SK-N-SH (cell line): ENCODE results near the gene PDE11A. TPM values are rescaled to one million over a fixed set of nuclear protein-coding genes. Genes with fewer than 3 reads are reported as not detected.
A peak's percentile ranks its signal among the peaks of the same experiment; 100 is the strongest.

Experiments
- CTCF ChIA-PET: fragments of 300-600, 350-600 bp; formaldehyde crosslinking; extraction: SDS; loops from one replicate; lab custom pipeline; 2021; lab: Yijun Ruan, JAX
- POLR2A ChIA-PET: fragments of 350-600 bp; sonication (Branson Sonifier 250); formaldehyde crosslinking; extraction: SDS; loops from one replicate; lab custom pipeline; 2020; ENCODE audit warnings: antibody characterized with exemption, inconsistent platforms; lab: Yijun Ruan, JAX
- DNase-seq: peaks from one replicate; pipeline ENCODE4 v3.0.0; 2012
- H2AFZ ChIP-seq: fragments of 200-600 bp; sonication (generic); 2 replicates; pipeline ENCODE4 v1.8.1; 2016; ENCODE audit warnings: antibody characterized with exemption, mild to moderate bottlenecking, low read depth
- H3F3A ChIP-seq: fragments of 200-600 bp; sonication (generic); replicated peaks from 2 replicates; pipeline ENCODE3; 2016; ENCODE audit warnings: antibody characterized with exemption, mild to moderate bottlenecking; ENCODE audit not compliant: insufficient read depth
- H3K27ac ChIP-seq, 2 experiments: fragments of 200-500 bp in 1 of 2; fragments of 200-600 bp in 1 of 2; sonication (Bioruptor generic) in 1 of 2; sonication (generic), shearing (Covaris generic) in 1 of 2; 2 replicates each; pipeline versions ENCODE4 v1.5.1 to v1.6.1; 2014 to 2016; ENCODE audit warnings: low read depth in 2 of 2, inconsistent platforms in 1 of 2, low read length in 1 of 2, mild to moderate bottlenecking in 1 of 2, mixed read lengths in 1 of 2
- H3K27me3 ChIP-seq: fragments of 200-600 bp; sonication (generic), shearing (Covaris generic); 2 replicates; pipeline ENCODE4 v1.6.1; 2016; ENCODE audit warnings: mixed run types; ENCODE audit not compliant: insufficient read depth
- H3K36me3 ChIP-seq, 2 experiments: fragments of 200-500 bp in 1 of 2; fragments of 200-600 bp in 1 of 2; sonication (Bioruptor generic) in 1 of 2; sonication (generic) in 1 of 2; replicated peaks in 1 of 2; 2 replicates each; pipeline versions ENCODE3 to v1.5.1; 2014 to 2016; ENCODE audit warnings: low read length in 1 of 2, mild to moderate bottlenecking in 1 of 2; ENCODE audit not compliant: insufficient read depth in 2 of 2, control insufficient read depth in 1 of 2
- H3K4me1 ChIP-seq, 2 experiments: fragments of 200-500 bp in 1 of 2; fragments of 200-600 bp in 1 of 2; sonication (Bioruptor generic) in 1 of 2; sonication (generic), shearing (Covaris generic) in 1 of 2; 2 replicates each; pipeline versions ENCODE4 v1.5.1 to v1.6.1; 2014 to 2016; ENCODE audit warnings: low read depth in 1 of 2, low read length in 1 of 2, mixed run types in 1 of 2; ENCODE audit not compliant: insufficient read depth in 2 of 2, control insufficient read depth in 1 of 2
- H3K4me2 ChIP-seq: fragments of 200-600 bp; sonication (generic), shearing (Covaris generic); 2 replicates; pipeline ENCODE4 v1.6.1; 2017; ENCODE audit warnings: mixed run types
- H3K4me3 ChIP-seq, 2 experiments: fragments of 200-500 bp in 1 of 2; fragments of 200-600 bp in 1 of 2; sonication (Bioruptor generic) in 1 of 2; sonication (generic), shearing (Covaris generic) in 1 of 2; 2 replicates each; pipeline versions ENCODE4 v1.5.1 to v1.8.1; 2014 to 2016; ENCODE audit warnings: low read depth in 2 of 2, inconsistent platforms in 1 of 2, low read length in 1 of 2, mild to moderate bottlenecking in 1 of 2, mixed read lengths in 1 of 2, moderate library complexity in 1 of 2
- H3K79me2 ChIP-seq: fragments of 200-600 bp; sonication (generic); 2 replicates; pipeline ENCODE4 v1.8.1; 2017; ENCODE audit warnings: mild to moderate bottlenecking; ENCODE audit not compliant: insufficient read depth
- H3K9ac ChIP-seq: fragments of 200-600 bp; sonication (generic); 2 replicates; pipeline ENCODE4 v1.6.1; 2017; ENCODE audit warnings: mixed run types
- H3K9me2 ChIP-seq: fragments of 200-600 bp; sonication (generic); 2 replicates; pipeline ENCODE4 v1.6.1; 2017; ENCODE audit warnings: mixed run types
- H3K9me3 ChIP-seq: fragments of 200-600 bp; sonication (generic); 2 replicates; pipeline ENCODE4 v1.6.1; 2017; ENCODE audit warnings: mixed run types, mild to moderate bottlenecking, moderate library complexity
- H4K20me1 ChIP-seq: fragments of 200-600 bp; sonication (generic); 2 replicates; pipeline ENCODE4 v1.6.1; 2017; ENCODE audit warnings: mild to moderate bottlenecking, mixed run types; ENCODE audit not compliant: insufficient read depth
- CHD2 ChIP-seq: fragments of 150-350 bp; IDR thresholded peaks from 2 replicates; pipeline ENCODE4 v1.6.1; 2018; ENCODE audit warnings: low read length; ENCODE audit not compliant: partially characterized antibody
- CTCF ChIP-seq: fragments of 200-600 bp; sonication (generic); IDR thresholded peaks from 2 replicates; pipeline ENCODE4 v1.6.1; 2017; ENCODE audit warnings: antibody characterized with exemption, mild to moderate bottlenecking, moderate library complexity
- ELF1 ChIP-seq: IDR thresholded peaks from 2 replicates; pipeline ENCODE4 v1.4.0; 2012
- FOSL2 ChIP-seq: IDR thresholded peaks from 2 replicates; pipeline ENCODE4 v1.4.0; 2012; ENCODE audit warnings: low read depth, mild to moderate bottlenecking, moderate library complexity, borderline replicate concordance
- FOXM1 ChIP-seq: IDR thresholded peaks from 2 replicates; pipeline ENCODE4 v1.4.0; 2012; ENCODE audit warnings: low read depth, mild to moderate bottlenecking
- IRF3 ChIP-seq: fragments of 150-350 bp; IDR thresholded peaks from 2 replicates; pipeline ENCODE4 v1.6.1; 2016; ENCODE audit warnings: mild to moderate bottlenecking, low read depth, low read length
- MXI1 ChIP-seq: IDR thresholded peaks from 2 replicates; pipeline ENCODE4 v1.6.1; 2012; ENCODE audit warnings: mild to moderate bottlenecking, low read depth, low read length, improper control_type of control experiment
- NFIC ChIP-seq: IDR thresholded peaks from 2 replicates; pipeline ENCODE4 v1.4.0; 2012; ENCODE audit warnings: borderline replicate concordance
- RAD21 ChIP-seq: IDR thresholded peaks from 2 replicates; pipeline ENCODE4 v1.6.1; 2012; ENCODE audit warnings: mild to moderate bottlenecking, low read length
- REST ChIP-seq: IDR thresholded peaks from 2 replicates; pipeline ENCODE4 v1.6.1; 2012; ENCODE audit warnings: mild to moderate bottlenecking, low read depth, low read length, moderate library complexity
- RXRA ChIP-seq: IDR thresholded peaks from 2 replicates; pipeline ENCODE4 v1.4.0; 2012; ENCODE audit warnings: low read depth, mild to moderate bottlenecking, borderline replicate concordance
- SIN3A ChIP-seq: IDR thresholded peaks from 2 replicates; pipeline ENCODE4 v1.6.1; 2012; ENCODE audit warnings: low read depth, mild to moderate bottlenecking, low read length, moderate library complexity, borderline replicate concordance
- TAF1 ChIP-seq: IDR thresholded peaks from 2 replicates; pipeline ENCODE4 v1.6.1; 2012; ENCODE audit warnings: low read depth, mild to moderate bottlenecking, low read length, moderate library complexity, borderline replicate concordance
- TCF12 ChIP-seq: IDR thresholded peaks from 2 replicates; pipeline ENCODE4 v1.4.0; 2012
- USF1 ChIP-seq: IDR thresholded peaks from 2 replicates; pipeline ENCODE4 v1.4.0; 2012; ENCODE audit warnings: low read depth, borderline replicate concordance
- YY1 ChIP-seq: IDR thresholded peaks from 2 replicates; pipeline ENCODE4 v1.4.0; 2012; ENCODE audit warnings: low read depth, mild to moderate bottlenecking
- WGBS: methylation state at CpG from one replicate; pipeline ENCODE4 v1.1.6; 2017; ENCODE audit warnings: low lambda C conversion rate; 5-methylcytosine and 5-hydroxymethylcytosine counted together
- polyA plus RNA-seq, 3 experiments: library from polyadenylated mRNA; depleted of rRNA; stranded (reverse); fragments of >200 nt; gene quantifications; 2 replicates each; pipeline ENCODE4 v1.2.3, GENCODE V29; 2012
- TF ChIP-seq, protein P1 (sequence below): IDR thresholded peaks from 2 replicates; pipeline ENCODE4 v1.4.0; 2012; ENCODE audit warnings: low read depth

PDE11A gene
- polyA plus RNA-seq, 1 of the 3 experiments (the other 2 are of a cell fraction) = 0.10 TPM

DNA sequence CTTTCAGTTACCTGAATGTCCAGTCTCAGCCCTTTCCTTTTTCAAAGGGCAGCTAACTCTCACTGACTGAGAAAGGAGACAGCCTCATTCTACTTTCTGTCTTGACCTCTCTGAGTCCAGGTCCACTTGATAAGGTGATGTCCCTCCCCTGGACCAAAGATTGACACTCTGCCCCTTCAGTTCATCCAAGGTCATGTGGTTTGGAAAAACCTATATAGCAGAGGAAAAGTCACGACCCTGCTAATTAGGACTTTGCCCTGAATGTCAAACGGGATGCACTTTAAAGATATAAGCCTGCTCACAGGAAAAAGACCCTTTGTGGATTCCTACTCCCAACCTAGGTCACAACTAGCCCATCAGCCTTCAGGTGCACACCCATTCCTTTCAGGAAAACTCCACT lies 471.7 kb downstream of the PDE11A start (continued):
- no peak for TF ChIP-seq SIN3A
- no peak for TF ChIP-seq CHD2
- TF ChIP-seq RAD21 = no peak
- no peak for TF ChIP-seq YY1

DNA sequence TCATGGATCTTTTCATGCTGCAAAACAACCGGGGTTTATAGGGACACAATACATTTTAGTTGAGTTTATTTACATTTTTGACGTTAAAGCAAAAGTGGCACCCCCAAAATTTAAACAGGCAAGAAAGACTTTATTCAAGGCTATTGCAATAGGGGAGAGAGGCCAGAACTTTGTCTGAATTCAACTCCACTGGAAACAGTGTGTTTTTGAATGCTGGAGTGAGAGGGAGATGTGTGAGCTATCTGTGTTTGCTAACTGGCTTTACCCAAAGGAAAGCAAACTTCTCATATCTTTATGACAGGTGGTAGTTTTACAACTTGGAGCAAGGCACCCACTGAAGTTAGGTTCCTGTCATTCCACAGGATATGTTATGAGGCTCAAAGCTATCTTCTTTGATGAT lies 472.6 kb downstream of the PDE11A start:
- H3K9me2 ChIP-seq = no peaks in the 10 kb centered on the region
- no peak overlapping the region for H3K27ac ChIP-seq
- H3K9me3 ChIP-seq = no peaks in the 10 kb centered on the region
- no peaks in the 10 kb centered on the region for H4K20me1 ChIP-seq
- H3K4me1 ChIP-seq = peaks cover 5 to 21% of the 10 kb centered on the region in 2 experiments; a peak in 3 of 4 replicates
- CTCF ChIA-PET = interaction anchor here (1.1 to 7.4 kb wide), 2 partner anchors 110 to 125 kb away, joined by 6 to 75 read pairs; no protein-coding TSS in a partner anchor
- no peak for TF ChIP-seq FOXM1
- TF ChIP-seq, all 33 proteins: peak for 0
- Histone ChIP-seq H3K27me3 (no peaks in the 10 kb centered on the region; the same call in 1 of the 2 replicates), H3K79me2 (no peaks in the 10 kb centered on the region), H2AFZ (no peak overlapping the region), H3K9ac (no peak overlapping the region), H3K4me2 (no peak overlapping the region), H3K36me3 (no peaks in the 10 kb centered on the region), H3K4me3 (no peak overlapping the region), H3F3A (no peaks in the 10 kb centered on the region)
- WGBS = 67% methylated on average over 2 of the region's 2 CpGs
- DNase-seq = no peak
- POLR2A ChIA-PET = no interaction called here

DNA sequence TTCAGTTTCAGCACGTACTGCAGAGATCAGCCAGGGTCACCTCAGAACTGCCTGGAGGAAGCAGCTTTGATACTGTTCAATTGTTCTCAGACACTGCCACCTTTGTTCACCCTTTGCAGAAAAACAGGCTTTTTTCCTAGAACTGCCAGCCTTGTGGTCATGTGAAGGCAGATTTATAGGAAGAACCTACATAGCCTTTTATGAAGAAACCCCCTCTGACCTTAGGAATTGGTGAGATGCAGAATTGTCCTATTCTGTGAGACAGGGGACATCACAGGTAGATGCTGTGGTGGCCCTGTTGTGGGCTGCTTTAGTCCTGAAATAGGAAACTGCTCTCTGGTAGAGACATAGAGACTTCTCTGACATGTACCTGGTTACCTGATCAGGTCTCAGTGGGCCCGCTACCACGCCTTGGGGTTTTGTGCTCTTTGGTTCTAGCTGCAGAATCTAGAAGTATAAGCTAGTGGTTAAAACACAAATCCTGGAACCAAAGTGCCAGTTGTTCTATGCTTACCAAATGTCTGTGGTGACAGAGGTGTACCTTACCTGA lies 473.4 kb downstream of the PDE11A start:
- Histone ChIP-seq H3K79me2 (no peaks in the 10 kb centered on the region), H3K27ac (peak overlapping the region in 1 of 2 experiments; percentile 24; a peak in 1 of 4 replicates), H3K9me2 (no peaks in the 10 kb centered on the region), H3K9ac (no peak overlapping the region), H3K4me1 (peaks cover 5 to 21% of the 10 kb centered on the region in 2 experiments; a peak in 3 of 4 replicates), H3K27me3 (no peaks in the 10 kb centered on the region; the same call in 1 of the 2 replicates), H3K9me3 (no peaks in the 10 kb centered on the region), H3K4me3 (no peak overlapping the region), H3K4me2 (no peak overlapping the region), H4K20me1 (no peaks in the 10 kb centered on the region), H2AFZ (no peak overlapping the region), H3K36me3 (no peaks in the 10 kb centered on the region), H3F3A (no peaks in the 10 kb centered on the region)
- no peak for DNase-seq
- WGBS = 52% methylated on average over 3 of the region's 3 CpGs
- ChIA-PET CTCF (interaction anchor here (1.1 to 7.4 kb wide), 2 partner anchors 110 to 126 kb away, joined by 6 to 75 read pairs; no protein-coding TSS in a partner anchor), POLR2A (no interaction called here)
- TF ChIP-seq NFIC = no peak
- no peak for TF ChIP-seq RXRA
- no peak for TF ChIP-seq FOSL2
- TF ChIP-seq USF1 = no peak
- no peak for TF ChIP-seq TAF1
- TF ChIP-seq SIN3A = no peak
- TF ChIP-seq, protein P1, sequence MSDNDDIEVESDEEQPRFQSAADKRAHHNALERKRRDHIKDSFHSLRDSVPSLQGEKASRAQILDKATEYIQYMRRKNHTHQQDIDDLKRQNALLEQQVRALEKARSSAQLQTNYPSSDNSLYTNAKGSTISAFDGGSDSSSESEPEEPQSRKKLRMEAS = no peak
- no peak for TF ChIP-seq YY1
- TF ChIP-seq RAD21 = no peak
- no peak for TF ChIP-seq TCF12
- no peak for TF ChIP-seq CHD2
- TF ChIP-seq CTCF = no peak
- no peak for TF ChIP-seq ELF1
- no peak for TF ChIP-seq IRF3
- TF ChIP-seq MXI1 = no peak
- no peak for TF ChIP-seq REST
